Tibial artery (tissue), 4 donors: Measurements from ENCODE around the gene PRICKLE2.

ENCODE experiments used
- DNase-seq, 2 donors: peaks; one replicate each; pipeline ENCODE4 v3.0.0-alpha.2; 2019
- H3K27ac ChIP-seq, 2 donors: fragments of 200-600 bp; sonication (generic) in 1 of 2; 1 replicate in 1 of 2; 2 replicates in 1 of 2; pipeline ENCODE4 v1.5.1; 2018 to 2019; ENCODE audit warnings: mild to moderate bottlenecking in 1 of 2
- H3K27me3 ChIP-seq, 2 donors: fragments of 200-600 bp; sonication (generic) in 1 of 2; one replicate each; pipeline versions ENCODE4 v1.5.1 to v1.6.0; 2016 to 2019
- H3K36me3 ChIP-seq, 3 donors: fragments of 200-600 bp; sonication (generic) in 2 of 3; one replicate each; pipeline ENCODE4 v1.5.1; 2016 to 2019; ENCODE audit warnings: mild to moderate bottlenecking in 2 of 3
- H3K4me1 ChIP-seq, 4 donors: fragments of 200-600 bp; sonication (generic) in 2 of 4; 1 replicate in 3 of 4; 2 replicates in 1 of 4; pipeline ENCODE4 v1.5.1; 2016 to 2019
- H3K4me3 ChIP-seq, 2 donors: fragments of 200-600 bp; sonication (generic) in 1 of 2; 1 replicate in 1 of 2; 2 replicates in 1 of 2; pipeline ENCODE4 v1.5.1; 2018 to 2019; ENCODE audit warnings: mild to moderate bottlenecking in 2 of 2
- H3K9me3 ChIP-seq, 3 donors: fragments of 200-600 bp; sonication (generic) in 1 of 3; one replicate each; pipeline ENCODE4 v1.5.1; 2016 to 2019
- CTCF ChIP-seq, 2 experiments: fragments of 200-600 bp in 1 of 2; fragments of 450-650 bp in 1 of 2; IDR thresholded peaks; one replicate each; pipeline ENCODE4 v1.5.1; 2017 to 2019; ENCODE audit warnings: antibody characterized with exemption in 2 of 2, mild to moderate bottlenecking in 1 of 2, moderate library complexity in 1 of 2
- intact Hi-C: fragments of 100-400 bp; cut with DNase I; formaldehyde crosslinking; loops from one replicate; pipeline ENCODE4 v1.15.0; 2023; ENCODE audit warnings: low total_unique reads

Gene PRICKLE2

GRCh38 chr3:64164349-64164748 lies 60.9 kb downstream of the PRICKLE2 start:
- Histone ChIP-seq H3K4me3 (no peak overlapping the region), H3K4me1 (peaks cover 0 to 56% (median 29%) of the 10 kb centered on the region in 4 donors), H3K36me3 (peaks cover 1 to 11% (median 6%) of the 10 kb centered on the region in 3 donors), H3K27me3 (no peaks in the 10 kb centered on the region), H3K9me3 (no peaks in the 10 kb centered on the region), H3K27ac (no peak overlapping the region)
- TF ChIP-seq CTCF (IDR thresholded peaks at IDR 0.05): no peak
- intact Hi-C loops: no loop called here
- DNase-seq: no peak

GRCh38 chr3:64163755-64164148 lies 61.5 kb downstream of the PRICKLE2 start:
- Histone ChIP-seq H3K9me3 (no peaks in the 10 kb centered on the region), H3K36me3 (peaks cover 7 to 16% (median 12%) of the 10 kb centered on the region in 3 donors), H3K4me1 (peaks cover 0 to 58% (median 30%) of the 10 kb centered on the region in 4 donors), H3K4me3 (no peak overlapping the region), H3K27ac (no peak overlapping the region), H3K27me3 (no peaks in the 10 kb centered on the region)
- no peak for DNase-seq
- intact Hi-C loops: no loop called here
- no peak for TF ChIP-seq CTCF (IDR thresholded peaks at IDR 0.05)

GRCh38 chr3:64163019-64163754 lies 62.1 kb downstream of the PRICKLE2 start:
- no peak for TF ChIP-seq CTCF (IDR thresholded peaks at IDR 0.05)
- no peaks in the 10 kb centered on the region for H3K27me3 ChIP-seq
- no peak for DNase-seq
- peaks cover 9 to 17% (median 16%) of the 10 kb centered on the region in 3 donors for H3K36me3 ChIP-seq
- H3K4me1 ChIP-seq: peaks cover 0 to 64% (median 32%) of the 10 kb centered on the region in 4 donors
- H3K4me3 ChIP-seq: no peak overlapping the region
- H3K9me3 ChIP-seq: no peaks in the 10 kb centered on the region
- intact Hi-C loops: no loop called here
- peak overlapping the region; percentile 23 to 29 for H3K27ac ChIP-seq

GRCh38 chr3:64161481-64161952 lies 63.7 kb downstream of the PRICKLE2 start:
- intact Hi-C loops: no loop called here
- DNase-seq: no peak
- H3K4me3 ChIP-seq: no peak overlapping the region
- peaks cover 18 to 34% (median 28%) of the 10 kb centered on the region in 3 donors for H3K36me3 ChIP-seq
- no peaks in the 10 kb centered on the region for H3K27me3 ChIP-seq
- no peak for TF ChIP-seq CTCF (IDR thresholded peaks at IDR 0.05)
- no peaks in the 10 kb centered on the region for H3K9me3 ChIP-seq
- peaks cover 0 to 49% (median 26%) of the 10 kb centered on the region in 4 donors for H3K4me1 ChIP-seq
- H3K27ac ChIP-seq: peak overlapping the region in 1 of 2 donors; percentile 31

DNA sequence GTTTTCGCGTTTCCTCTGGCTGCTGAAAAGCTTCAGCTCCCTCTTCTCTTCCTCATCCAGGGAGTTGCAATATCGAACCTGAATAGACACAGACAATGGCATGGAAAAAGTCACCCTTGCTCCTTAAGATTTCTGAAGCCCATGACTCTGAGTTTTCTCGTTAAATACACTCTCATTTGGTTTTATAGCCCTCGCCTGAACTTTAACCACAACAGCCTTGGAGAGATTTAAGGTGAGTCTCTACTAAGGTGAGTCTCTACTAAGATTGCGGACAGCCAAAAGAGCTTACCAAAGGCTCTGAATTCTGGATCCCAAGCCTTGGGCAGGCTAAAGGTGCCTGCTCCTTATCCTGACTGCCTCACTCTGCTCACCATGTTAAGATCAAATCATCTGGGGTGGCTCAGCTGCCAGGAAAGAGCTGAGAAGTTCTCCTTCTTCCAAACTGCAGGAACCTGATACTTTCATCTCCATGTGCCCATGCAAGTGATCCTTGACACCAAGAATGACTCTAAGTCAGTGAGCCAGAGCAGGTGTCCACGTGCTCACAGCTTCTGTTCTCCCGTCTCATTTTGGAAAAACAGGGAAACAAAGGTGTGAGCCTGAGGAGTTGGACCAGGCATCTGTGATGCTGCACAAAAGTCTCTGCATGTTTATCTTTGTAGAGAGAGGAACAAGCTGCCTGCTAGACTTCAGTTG lies 65.1 kb downstream of the PRICKLE2 start:
- intact Hi-C loops: loop anchor here (10.0 kb wide), 1 partner anchor 125 kb away; no protein-coding TSS in a partner anchor
- Histone ChIP-seq H3K36me3 (peaks cover 21 to 39% (median 37%) of the 10 kb centered on the region in 3 donors), H3K9me3 (no peaks in the 10 kb centered on the region), H3K4me1 (peaks cover 0 to 51% (median 26%) of the 10 kb centered on the region in 4 donors), H3K27me3 (no peaks in the 10 kb centered on the region), H3K27ac (no peak overlapping the region), H3K4me3 (no peak overlapping the region)
- TF ChIP-seq CTCF (IDR thresholded peaks at IDR 0.05): no peak
- DNase-seq: no peak
